ENCODE data around the gene RANBP17.

GRCh38 chr5:171010086-171010485 is 148.3 kb downstream of the RANBP17 start:
- no peak for TF ChIP-seq CTCF (IDR thresholded peaks at IDR 0.05)
- TF ChIP-seq USF2 (IDR thresholded peaks at IDR 0.05; ENCODE audit: borderline replicate concordance, low read depth, low read length), result no peak

All from SK-N-SH (cell line).